ENCODE measurements around the gene POU6F2.

DNA sequence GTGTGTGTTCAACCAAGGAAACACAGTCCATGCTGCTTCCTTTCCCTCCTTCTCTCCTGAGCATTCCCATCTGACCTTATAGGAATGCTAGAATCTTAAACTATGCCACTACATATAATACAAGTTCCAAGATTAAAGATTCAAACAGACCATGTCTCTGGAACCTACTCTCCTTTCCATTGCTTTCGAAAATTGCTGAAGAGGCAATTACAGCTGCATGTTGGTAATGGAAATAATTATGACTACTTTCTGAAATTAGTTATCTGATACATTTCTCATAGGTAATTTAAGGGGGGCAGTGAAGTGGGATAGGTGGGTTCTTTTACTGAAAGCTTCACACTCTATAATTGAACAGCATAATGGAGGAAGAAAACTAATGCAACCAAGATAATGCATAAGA is 302.6 kb downstream of the POU6F2 start:
- TF ChIP-seq EZH2 (IDR thresholded peaks at IDR 0.05; ENCODE audit: insufficient read depth, poor library complexity, severe bottlenecking) = no peak
- TF ChIP-seq EZH2phosphoT487 (IDR thresholded peaks at IDR 0.05; ENCODE audit: insufficient read depth, low read depth) = no peak
